HEK293 (cell line): ENCODE data around the gene CDH23.
A peak's percentile ranks its signal among the peaks of the same experiment; 100 is the strongest.

ENCODE experiments used
- CTCF ChIA-PET: fragments of 350-600 bp; formaldehyde crosslinking; extraction: SDS; loops from one replicate; lab custom pipeline; 2021; ENCODE audit warnings: antibody characterized with exemption; lab: Yijun Ruan, JAX
- POLR2A ChIA-PET: fragments of 300-600 bp; formaldehyde crosslinking; extraction: SDS; loops from one replicate; lab custom pipeline; 2020; ENCODE audit warnings: antibody characterized with exemption, inconsistent platforms; lab: Yijun Ruan, JAX
- H3K27ac ChIP-seq: fragments of 200-500 bp; sonication (Bioruptor generic); 2 replicates; pipeline ENCODE4 v1.5.1; 2014; ENCODE audit warnings: low read depth, low read length, control low read depth, inconsistent platforms; ENCODE audit errors: extremely low read depth
- H3K36me3 ChIP-seq, 2 experiments: fragments of 200-500 bp in 1 of 2; sonication (Bioruptor generic) in 1 of 2; 1 replicate in 1 of 2; 2 replicates in 1 of 2; pipeline ENCODE4 v1.5.1; 2014 to 2017; ENCODE audit warnings: inconsistent platforms in 2 of 2, low read length in 2 of 2; ENCODE audit not compliant: control insufficient read depth in 2 of 2, insufficient read depth in 1 of 2
- H3K4me1 ChIP-seq: fragments of 200-500 bp; sonication (Bioruptor generic); 2 replicates; pipeline ENCODE4 v1.5.1; 2014; ENCODE audit warnings: mild to moderate bottlenecking, low read length, inconsistent platforms; ENCODE audit not compliant: control insufficient read depth, insufficient read depth
- H3K4me3 ChIP-seq: 2 replicates; pipeline ENCODE4 v1.5.1; 2011; ENCODE audit warnings: low read depth, mild to moderate bottlenecking, control low read depth, low read length, moderate library complexity
- H3K9me3 ChIP-seq: fragments of 200-500 bp; sonication (Bioruptor generic); 2 replicates; pipeline ENCODE4 v1.5.1; 2014; ENCODE audit warnings: low read depth, low read length, inconsistent platforms; ENCODE audit not compliant: control insufficient read depth, insufficient read depth
- KLF9 ChIP-seq: fragments of 450-650 bp; formaldehyde crosslinking; IDR thresholded peaks from 2 replicates; pipeline ENCODE4 v1.5.1; 2016; ENCODE audit warnings: missing biosample characterization, missing genetic modification characterization, low read depth
- PRDM6 ChIP-seq: fragments of 450-650 bp; formaldehyde crosslinking; IDR thresholded peaks from 2 replicates; pipeline ENCODE4 v1.5.1; 2017; ENCODE audit warnings: missing biosample characterization, missing genetic modification characterization
- SETDB1 ChIP-seq: IDR thresholded peaks from one replicate; pipeline ENCODE4 v1.6.1; 2017; ENCODE audit warnings: mild to moderate bottlenecking, low read length, moderate library complexity, mixed read lengths; ENCODE audit not compliant: insufficient read length
- ZBTB21 ChIP-seq: fragments of 450-650 bp; formaldehyde crosslinking; IDR thresholded peaks from 2 replicates; pipeline ENCODE4 v1.5.1; 2017; ENCODE audit warnings: missing biosample characterization, missing genetic modification characterization
- ZNF112 ChIP-seq: fragments of 450-650 bp; formaldehyde crosslinking; IDR thresholded peaks from 2 replicates; pipeline ENCODE4 v1.5.0; 2017; ENCODE audit warnings: missing biosample characterization, missing genetic modification characterization
- ZNF133 ChIP-seq: fragments of 450-650 bp; formaldehyde crosslinking; IDR thresholded peaks from 2 replicates; pipeline ENCODE4 v1.5.1; 2016; ENCODE audit warnings: missing biosample characterization, missing genetic modification characterization
- ZNF174 ChIP-seq: fragments of 450-650 bp; formaldehyde crosslinking; IDR thresholded peaks from 2 replicates; pipeline ENCODE4 v1.5.0; 2017; ENCODE audit warnings: missing biosample characterization, mild to moderate bottlenecking, missing genetic modification characterization
- ZNF2 ChIP-seq: fragments of 450-650 bp; formaldehyde crosslinking; IDR thresholded peaks from 2 replicates; pipeline ENCODE4 v1.5.1; 2016; ENCODE audit warnings: missing biosample characterization, missing genetic modification characterization
- ZNF223 ChIP-seq: fragments of 450-650 bp; formaldehyde crosslinking; IDR thresholded peaks from 2 replicates; pipeline ENCODE4 v1.5.1; 2016; ENCODE audit warnings: missing biosample characterization, missing genetic modification characterization
- ZNF239 ChIP-seq: fragments of 450-650 bp; formaldehyde crosslinking; IDR thresholded peaks from 2 replicates; pipeline ENCODE4 v1.5.1; 2016; ENCODE audit warnings: missing biosample characterization, missing genetic modification characterization
- ZNF26 ChIP-seq: fragments of 450-650 bp; formaldehyde crosslinking; IDR thresholded peaks from 2 replicates; pipeline ENCODE4 v1.5.1; 2016; ENCODE audit warnings: missing biosample characterization, missing genetic modification characterization
- ZNF266 ChIP-seq: fragments of 450-650 bp; formaldehyde crosslinking; IDR thresholded peaks from 2 replicates; pipeline ENCODE4 v1.5.1; 2016; ENCODE audit warnings: missing biosample characterization, missing genetic modification characterization, low read depth
- ZNF302 ChIP-seq: fragments of 450-650 bp; formaldehyde crosslinking; IDR thresholded peaks from 2 replicates; pipeline ENCODE4 v1.5.1; 2016; ENCODE audit warnings: missing biosample characterization, missing genetic modification characterization, low read depth
- ZNF426 ChIP-seq: fragments of 450-650 bp; formaldehyde crosslinking; IDR thresholded peaks from 2 replicates; pipeline ENCODE4 v1.5.1; 2017; ENCODE audit warnings: missing biosample characterization, missing genetic modification characterization, mild to moderate bottlenecking, inconsistent platforms, moderate library complexity
- ZNF558 ChIP-seq: fragments of 450-650 bp; formaldehyde crosslinking; IDR thresholded peaks from 2 replicates; pipeline ENCODE4 v1.5.1; 2016; ENCODE audit warnings: missing biosample characterization, missing genetic modification characterization
- ZNF560 ChIP-seq: fragments of 450-650 bp; formaldehyde crosslinking; IDR thresholded peaks from 2 replicates; pipeline ENCODE4 v1.5.1; 2017; ENCODE audit warnings: missing biosample characterization, missing genetic modification characterization, borderline replicate concordance
- ZNF670 ChIP-seq: fragments of 450-650 bp; formaldehyde crosslinking; IDR thresholded peaks from 2 replicates; pipeline ENCODE4 v1.5.1; 2016; ENCODE audit warnings: missing biosample characterization, missing genetic modification characterization, low read depth
- ZNF785 ChIP-seq: fragments of 450-650 bp; formaldehyde crosslinking; IDR thresholded peaks from 2 replicates; pipeline ENCODE4 v1.5.1; 2016; ENCODE audit warnings: missing biosample characterization, missing genetic modification characterization
- TF ChIP-seq, protein P1 (sequence below): fragments of 450-650 bp; formaldehyde crosslinking; IDR thresholded peaks from 2 replicates; pipeline ENCODE4 v1.5.1; 2016; ENCODE audit warnings: missing biosample characterization, missing genetic modification characterization
- TF ChIP-seq, protein P2 (sequence below): fragments of 450-650 bp; formaldehyde crosslinking; IDR thresholded peaks from 2 replicates; pipeline ENCODE4 v1.5.1; 2017; ENCODE audit warnings: missing biosample characterization, missing genetic modification characterization
- TF ChIP-seq, protein P3 (sequence below): fragments of 450-650 bp; formaldehyde crosslinking; IDR thresholded peaks from 2 replicates; pipeline ENCODE4 v1.5.1; 2016; ENCODE audit warnings: missing biosample characterization, missing genetic modification characterization, low read depth
- TF ChIP-seq, protein P4 (sequence below): fragments of 450-650 bp; formaldehyde crosslinking; IDR thresholded peaks from 2 replicates; pipeline ENCODE4 v1.5.1; 2016; ENCODE audit warnings: missing biosample characterization, missing genetic modification characterization
- TF ChIP-seq, protein P5 (sequence below): fragments of 450-650 bp; formaldehyde crosslinking; IDR thresholded peaks from 2 replicates; pipeline ENCODE4 v1.5.1; 2016; ENCODE audit warnings: missing biosample characterization, missing genetic modification characterization

Gene CDH23

DNA sequence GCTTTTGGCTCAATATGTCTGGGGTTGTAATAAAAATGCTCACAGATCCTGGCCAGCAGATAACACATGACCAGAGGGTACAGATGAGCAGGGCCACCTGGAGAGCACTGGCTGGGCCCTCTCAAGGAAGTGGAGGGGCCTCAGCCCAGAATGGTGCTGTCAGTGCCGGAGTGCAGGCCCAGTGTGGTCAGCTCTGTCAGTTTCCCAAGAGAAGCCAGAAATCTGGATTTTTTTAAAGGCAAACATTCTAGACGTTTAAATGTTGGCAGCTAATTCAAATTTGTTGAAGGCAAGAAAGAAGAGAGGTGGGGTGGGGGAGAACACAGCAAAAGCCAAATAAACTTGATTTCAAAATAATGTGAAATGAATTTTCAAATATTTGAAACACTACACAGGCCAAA is 320.8 kb downstream of the CDH23 start:
- TF ChIP-seq ZNF112 (tag by site-specific recombination): no peak
- TF ChIP-seq, protein P1, sequence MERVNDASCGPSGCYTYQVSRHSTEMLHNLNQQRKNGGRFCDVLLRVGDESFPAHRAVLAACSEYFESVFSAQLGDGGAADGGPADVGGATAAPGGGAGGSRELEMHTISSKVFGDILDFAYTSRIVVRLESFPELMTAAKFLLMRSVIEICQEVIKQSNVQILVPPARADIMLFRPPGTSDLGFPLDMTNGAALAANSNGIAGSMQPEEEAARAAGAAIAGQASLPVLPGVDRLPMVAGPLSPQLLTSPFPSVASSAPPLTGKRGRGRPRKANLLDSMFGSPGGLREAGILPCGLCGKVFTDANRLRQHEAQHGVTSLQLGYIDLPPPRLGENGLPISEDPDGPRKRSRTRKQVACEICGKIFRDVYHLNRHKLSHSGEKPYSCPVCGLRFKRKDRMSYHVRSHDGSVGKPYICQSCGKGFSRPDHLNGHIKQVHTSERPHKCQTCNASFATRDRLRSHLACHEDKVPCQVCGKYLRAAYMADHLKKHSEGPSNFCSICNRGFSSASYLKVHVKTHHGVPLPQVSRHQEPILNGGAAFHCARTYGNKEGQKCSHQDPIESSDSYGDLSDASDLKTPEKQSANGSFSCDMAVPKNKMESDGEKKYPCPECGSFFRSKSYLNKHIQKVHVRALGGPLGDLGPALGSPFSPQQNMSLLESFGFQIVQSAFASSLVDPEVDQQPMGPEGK (tag by site-specific recombination): no peak
- TF ChIP-seq ZNF558 (tag by site-specific recombination): no peak
- TF ChIP-seq ZNF2 (tag by site-specific recombination): no peak
- TF ChIP-seq ZNF302 (tag by site-specific recombination): no peak
- no peak for TF ChIP-seq ZBTB21 (tag by site-specific recombination)
- TF ChIP-seq, protein P2, sequence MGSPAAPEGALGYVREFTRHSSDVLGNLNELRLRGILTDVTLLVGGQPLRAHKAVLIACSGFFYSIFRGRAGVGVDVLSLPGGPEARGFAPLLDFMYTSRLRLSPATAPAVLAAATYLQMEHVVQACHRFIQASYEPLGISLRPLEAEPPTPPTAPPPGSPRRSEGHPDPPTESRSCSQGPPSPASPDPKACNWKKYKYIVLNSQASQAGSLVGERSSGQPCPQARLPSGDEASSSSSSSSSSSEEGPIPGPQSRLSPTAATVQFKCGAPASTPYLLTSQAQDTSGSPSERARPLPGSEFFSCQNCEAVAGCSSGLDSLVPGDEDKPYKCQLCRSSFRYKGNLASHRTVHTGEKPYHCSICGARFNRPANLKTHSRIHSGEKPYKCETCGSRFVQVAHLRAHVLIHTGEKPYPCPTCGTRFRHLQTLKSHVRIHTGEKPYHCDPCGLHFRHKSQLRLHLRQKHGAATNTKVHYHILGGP: no peak
- peak; percentile 48; the same call in 1 of the 2 replicates for TF ChIP-seq ZNF266
- ChIA-PET CTCF (interaction anchor here (0.9 to 1.2 kb wide), 2 partner anchors 9 kb away, joined by 4 to 5 read pairs; no protein-coding TSS in a partner anchor), POLR2A (no interaction called here)
- no peaks in the 10 kb centered on the region for H3K9me3 ChIP-seq
- H3K4me3 ChIP-seq: no peak overlapping the region
- H3K27ac ChIP-seq: no peak overlapping the region
- no peaks in the 10 kb centered on the region for H3K4me1 ChIP-seq
- H3K36me3 ChIP-seq: no peaks in the 10 kb centered on the region

DNA sequence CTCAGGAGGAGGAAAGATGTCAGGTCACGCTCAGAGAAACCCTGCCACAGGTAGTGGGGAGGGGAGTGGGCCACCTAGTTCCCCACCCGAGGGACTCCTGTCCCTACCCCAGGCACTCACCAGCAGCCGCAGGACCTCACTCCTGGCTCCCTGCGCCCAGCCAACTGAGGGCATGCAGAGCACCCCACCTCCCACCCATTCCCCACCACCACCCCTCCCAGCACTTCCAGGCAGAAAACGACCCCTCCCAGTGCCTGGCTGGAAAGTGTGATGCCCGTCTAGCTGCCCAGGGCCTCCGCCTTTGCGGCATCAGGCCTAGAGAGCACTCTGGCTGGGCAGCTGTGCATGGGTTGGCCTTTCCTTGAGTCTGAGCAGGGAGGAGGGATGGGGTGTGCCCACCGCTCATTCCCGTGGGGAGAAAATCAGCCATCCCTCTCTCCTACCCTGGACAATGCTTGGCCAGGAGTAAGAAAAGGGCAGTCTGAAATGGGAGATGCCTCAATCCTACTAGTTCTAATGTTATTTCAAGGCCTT is 321.5 kb downstream of the CDH23 start:
- no peaks in the 10 kb centered on the region for H3K4me1 ChIP-seq
- ChIA-PET POLR2A (no interaction called here), CTCF (interaction anchor here (1.1 kb wide), 1 partner anchor 9 kb away, joined by 4 read pairs; no protein-coding TSS in a partner anchor)
- no peak for TF ChIP-seq ZNF223 (tag by site-specific recombination)
- TF ChIP-seq PRDM6 (tag by site-specific recombination): no peak
- no peak for TF ChIP-seq ZNF560 (tag by site-specific recombination)
- TF ChIP-seq ZNF670 (tag by site-specific recombination): no peak
- no peak for TF ChIP-seq ZNF785 (tag by site-specific recombination)
- no peak for TF ChIP-seq ZNF174 (tag by site-specific recombination)
- TF ChIP-seq ZNF266: no peak
- TF ChIP-seq, protein P3, sequence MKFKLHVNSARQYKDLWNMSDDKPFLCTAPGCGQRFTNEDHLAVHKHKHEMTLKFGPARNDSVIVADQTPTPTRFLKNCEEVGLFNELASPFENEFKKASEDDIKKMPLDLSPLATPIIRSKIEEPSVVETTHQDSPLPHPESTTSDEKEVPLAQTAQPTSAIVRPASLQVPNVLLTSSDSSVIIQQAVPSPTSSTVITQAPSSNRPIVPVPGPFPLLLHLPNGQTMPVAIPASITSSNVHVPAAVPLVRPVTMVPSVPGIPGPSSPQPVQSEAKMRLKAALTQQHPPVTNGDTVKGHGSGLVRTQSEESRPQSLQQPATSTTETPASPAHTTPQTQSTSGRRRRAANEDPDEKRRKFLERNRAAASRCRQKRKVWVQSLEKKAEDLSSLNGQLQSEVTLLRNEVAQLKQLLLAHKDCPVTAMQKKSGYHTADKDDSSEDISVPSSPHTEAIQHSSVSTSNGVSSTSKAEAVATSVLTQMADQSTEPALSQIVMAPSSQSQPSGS: no peak
- TF ChIP-seq, protein P4, sequence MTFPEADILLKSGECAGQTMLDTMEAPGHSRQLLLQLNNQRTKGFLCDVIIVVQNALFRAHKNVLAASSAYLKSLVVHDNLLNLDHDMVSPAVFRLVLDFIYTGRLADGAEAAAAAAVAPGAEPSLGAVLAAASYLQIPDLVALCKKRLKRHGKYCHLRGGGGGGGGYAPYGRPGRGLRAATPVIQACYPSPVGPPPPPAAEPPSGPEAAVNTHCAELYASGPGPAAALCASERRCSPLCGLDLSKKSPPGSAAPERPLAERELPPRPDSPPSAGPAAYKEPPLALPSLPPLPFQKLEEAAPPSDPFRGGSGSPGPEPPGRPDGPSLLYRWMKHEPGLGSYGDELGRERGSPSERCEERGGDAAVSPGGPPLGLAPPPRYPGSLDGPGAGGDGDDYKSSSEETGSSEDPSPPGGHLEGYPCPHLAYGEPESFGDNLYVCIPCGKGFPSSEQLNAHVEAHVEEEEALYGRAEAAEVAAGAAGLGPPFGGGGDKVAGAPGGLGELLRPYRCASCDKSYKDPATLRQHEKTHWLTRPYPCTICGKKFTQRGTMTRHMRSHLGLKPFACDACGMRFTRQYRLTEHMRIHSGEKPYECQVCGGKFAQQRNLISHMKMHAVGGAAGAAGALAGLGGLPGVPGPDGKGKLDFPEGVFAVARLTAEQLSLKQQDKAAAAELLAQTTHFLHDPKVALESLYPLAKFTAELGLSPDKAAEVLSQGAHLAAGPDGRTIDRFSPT (tag by site-specific recombination): no peak
- TF ChIP-seq KLF9: no peak
- TF ChIP-seq, protein P5, sequence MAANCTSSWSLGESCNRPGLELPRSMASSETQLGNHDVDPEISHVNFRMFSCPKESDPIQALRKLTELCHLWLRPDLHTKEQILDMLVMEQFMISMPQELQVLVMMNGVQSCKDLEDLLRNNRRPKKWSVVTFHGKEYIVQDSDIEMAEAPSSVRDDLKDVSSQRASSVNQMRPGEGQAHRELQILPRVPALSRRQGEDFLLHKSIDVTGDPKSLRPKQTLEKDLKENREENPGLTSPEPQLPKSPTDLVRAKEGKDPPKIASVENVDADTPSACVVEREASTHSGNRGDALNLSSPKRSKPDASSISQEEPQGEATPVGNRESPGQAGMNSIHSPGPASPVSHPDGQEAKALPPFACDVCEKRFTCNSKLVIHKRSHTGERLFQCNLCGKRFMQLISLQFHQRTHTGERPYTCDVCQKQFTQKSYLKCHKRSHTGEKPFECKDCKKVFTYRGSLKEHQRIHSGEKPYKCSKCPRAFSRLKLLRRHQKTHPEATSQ (tag by site-specific recombination): no peak
- no peak for TF ChIP-seq ZNF426 (tag by site-specific recombination)
- TF ChIP-seq ZNF26: no peak
- no peak for TF ChIP-seq ZNF133 (tag by site-specific recombination)
- no peak for TF ChIP-seq ZNF239 (tag by site-specific recombination)
- no peak for TF ChIP-seq SETDB1

More for the DNA sequence above, 321.5 kb downstream of the CDH23 start:
- no peaks in the 10 kb centered on the region for H3K36me3 ChIP-seq
- no peaks in the 10 kb centered on the region for H3K9me3 ChIP-seq
- no peak overlapping the region for H3K4me3 ChIP-seq
- no peak overlapping the region for H3K27ac ChIP-seq
